ENCODE results near the gene CEP120.
"Not testable (repeated sequence)": the region's sequence is repeated elsewhere in the genome, so short reads cannot be mapped to it uniquely, and the experiment has no call there.

The CEP120 gene

DNA sequence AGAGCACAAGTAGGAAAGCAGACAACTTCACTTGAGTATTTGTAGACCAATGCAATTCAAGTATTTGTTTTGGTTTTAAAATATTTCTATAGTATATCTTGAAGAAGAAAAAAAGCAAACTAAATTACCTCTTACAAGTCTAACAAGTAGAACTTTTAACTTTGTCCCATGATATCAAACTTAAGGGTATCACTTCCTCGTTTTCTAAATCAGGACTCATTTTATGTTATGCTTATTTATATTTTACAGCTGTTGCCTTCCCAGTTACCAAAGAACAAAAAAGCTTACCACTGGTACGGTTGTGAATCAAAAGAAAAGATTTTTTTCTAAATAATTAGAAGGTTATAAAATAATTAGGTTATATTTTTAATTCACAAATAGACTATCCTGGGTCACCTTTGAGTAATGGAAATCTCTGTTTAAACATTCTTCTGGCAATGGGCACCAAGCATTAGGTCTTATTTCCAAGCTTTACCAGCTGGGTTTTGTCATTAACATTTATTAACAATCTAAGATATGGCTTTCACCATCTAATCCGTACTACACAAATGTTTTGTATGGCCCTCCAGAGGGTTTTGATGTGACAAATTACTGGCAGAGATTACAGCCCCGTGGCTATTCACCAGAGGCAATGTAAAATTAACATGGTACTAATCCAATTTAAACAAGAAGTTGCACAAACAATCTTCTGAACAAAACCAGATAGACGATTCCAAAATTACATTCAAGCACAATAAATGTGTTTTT is 63.6 kb downstream of the CEP120 start:
- Histone ChIP-seq H3K4me1 (ENCODE audit: insufficient read depth, low read length) (no peaks in the 10 kb centered on the region), H3K27me3 (ENCODE audit: insufficient read depth, low read length) (no peaks in the 10 kb centered on the region), H3K4me3 (ENCODE audit: low read length) (no peak overlapping the region), H2AFZ (ENCODE audit: low read depth, low read length) (no peak overlapping the region), H3K9me3 (ENCODE audit: low read length) (peaks cover 2% of the 10 kb centered on the region), H3K36me3 (ENCODE audit: insufficient read depth, low read length) (peaks cover 24% of the 10 kb centered on the region)

DNA sequence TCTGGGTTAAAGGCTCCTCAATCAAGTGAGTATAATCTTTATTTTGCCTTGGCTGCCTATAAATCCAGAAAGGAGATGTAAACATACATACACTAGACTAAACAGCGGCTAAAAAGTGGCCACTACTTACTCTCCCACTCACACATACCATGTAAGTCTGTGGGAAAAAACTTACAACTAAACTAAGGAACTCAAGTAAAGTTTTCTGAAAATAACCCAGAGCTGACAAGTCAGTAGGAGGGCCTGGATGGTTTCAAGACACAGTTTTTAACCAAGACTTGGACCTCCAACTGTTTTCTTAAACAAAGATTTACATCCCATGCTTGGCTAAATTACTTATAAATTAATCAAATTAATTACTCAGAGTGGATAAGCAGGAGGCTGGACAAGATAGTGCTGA is 64.5 kb downstream of the CEP120 start:
- Histone ChIP-seq H2AFZ (ENCODE audit: low read depth, low read length) (no peak overlapping the region), H3K4me1 (ENCODE audit: insufficient read depth, low read length) (no peaks in the 10 kb centered on the region), H3K4me3 (ENCODE audit: low read length) (no peak overlapping the region), H3K27me3 (ENCODE audit: insufficient read depth, low read length) (no peaks in the 10 kb centered on the region), H3K36me3 (ENCODE audit: insufficient read depth, low read length) (peaks cover 20% of the 10 kb centered on the region), H3K9me3 (ENCODE audit: low read length) (peaks cover 2% of the 10 kb centered on the region)

DNA sequence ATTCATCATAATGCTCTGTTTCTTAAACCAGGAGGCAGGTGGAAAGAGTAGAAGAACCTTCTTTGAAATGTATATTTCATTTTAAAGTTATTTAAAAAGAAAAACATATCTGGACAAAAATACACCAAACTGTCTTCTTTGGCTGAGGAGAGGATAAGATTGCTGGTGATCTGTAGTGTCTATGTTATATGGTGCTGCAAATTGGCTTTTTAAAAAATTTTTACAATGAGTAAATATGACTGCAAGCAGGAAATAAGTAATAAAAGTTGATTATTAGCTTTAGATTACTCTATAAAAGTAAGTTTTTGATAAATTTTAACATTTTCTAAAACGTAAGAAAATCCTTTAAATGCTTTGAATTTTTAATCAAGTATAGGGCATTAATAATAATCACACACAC is 64.9 kb downstream of the CEP120 start:
- H3K4me3 ChIP-seq (ENCODE audit: low read length): no peak overlapping the region
- H3K27me3 ChIP-seq (ENCODE audit: insufficient read depth, low read length): no peaks in the 10 kb centered on the region
- H3K36me3 ChIP-seq (ENCODE audit: insufficient read depth, low read length): peaks cover 20% of the 10 kb centered on the region
- H2AFZ ChIP-seq (ENCODE audit: low read depth, low read length): no peak overlapping the region
- no peaks in the 10 kb centered on the region for H3K4me1 ChIP-seq (ENCODE audit: insufficient read depth, low read length)
- peaks cover 2% of the 10 kb centered on the region for H3K9me3 ChIP-seq (ENCODE audit: low read length)

DNA sequence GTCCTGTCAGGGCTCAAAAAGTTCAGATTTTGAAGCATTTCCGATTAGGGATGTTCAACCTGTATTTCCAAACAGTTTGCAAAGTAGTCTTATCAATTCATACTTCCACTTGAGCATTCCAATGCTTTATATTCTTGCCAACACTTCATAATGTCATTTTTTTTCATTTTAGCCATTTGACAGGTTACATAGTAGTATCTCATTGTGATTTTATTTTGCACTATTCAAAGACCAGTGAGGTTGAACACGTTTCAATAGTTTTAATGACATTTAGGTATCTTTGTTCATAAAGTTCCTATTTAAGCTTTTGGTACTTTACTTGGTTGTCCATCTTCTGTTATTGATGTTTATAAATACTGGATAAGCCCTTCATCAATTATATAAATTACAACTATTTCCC is 71.4 kb downstream of the CEP120 start:
- Histone ChIP-seq H3K9me3 (ENCODE audit: low read length) (no peaks in the 10 kb centered on the region), H3K36me3 (ENCODE audit: insufficient read depth, low read length) (peaks cover 18% of the 10 kb centered on the region), H3K4me1 (ENCODE audit: insufficient read depth, low read length) (no peaks in the 10 kb centered on the region), H2AFZ (ENCODE audit: low read depth, low read length) (no peak overlapping the region), H3K4me3 (ENCODE audit: low read length) (no peak overlapping the region), H3K27me3 (ENCODE audit: insufficient read depth, low read length) (no peaks in the 10 kb centered on the region)

DNA sequence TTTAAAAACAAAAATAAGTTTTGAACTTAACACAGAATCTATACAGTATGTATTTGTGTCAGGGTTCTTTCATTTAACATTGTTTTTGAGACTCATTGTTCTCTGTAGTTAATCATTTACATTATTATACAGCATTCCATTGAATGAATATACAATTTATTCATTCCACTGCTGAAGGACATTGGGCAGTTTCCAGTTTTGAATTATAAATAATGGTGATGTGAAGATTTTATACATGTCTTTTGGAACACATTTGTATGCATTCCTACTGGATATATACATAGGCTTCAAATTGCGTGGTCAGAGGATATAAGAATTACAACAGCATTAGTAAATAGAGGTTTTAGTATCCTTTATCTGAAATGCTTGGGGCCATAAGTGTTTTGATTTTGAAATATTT is 72.0 kb downstream of the CEP120 start:
- H3K36me3 ChIP-seq (ENCODE audit: insufficient read depth, low read length): peaks cover 24% of the 10 kb centered on the region
- H2AFZ ChIP-seq (ENCODE audit: low read depth, low read length): no peak overlapping the region
- H3K4me3 ChIP-seq (ENCODE audit: low read length): no peak overlapping the region
- H3K4me1 ChIP-seq (ENCODE audit: insufficient read depth, low read length): no peaks in the 10 kb centered on the region
- H3K9me3 ChIP-seq (ENCODE audit: low read length): no peaks in the 10 kb centered on the region
- H3K27me3 ChIP-seq (ENCODE audit: insufficient read depth, low read length): no peaks in the 10 kb centered on the region

DNA sequence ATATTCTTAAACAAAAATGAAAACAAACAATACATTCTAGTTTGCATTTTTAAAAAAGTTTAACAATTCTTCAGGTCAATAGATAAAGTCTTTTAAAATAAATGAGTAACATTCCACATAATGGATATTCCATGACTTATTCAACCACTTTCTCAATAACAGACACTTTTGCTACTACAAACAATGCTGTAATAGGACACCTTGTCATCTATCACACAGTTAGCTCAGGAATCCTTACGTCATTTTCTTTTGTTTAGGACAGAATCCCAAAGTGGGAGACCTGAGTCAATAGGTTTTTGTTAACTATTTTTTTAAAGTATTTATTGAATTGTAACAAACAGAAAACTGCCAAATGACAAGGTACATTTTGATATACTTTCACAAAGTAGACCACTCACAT is 72.5 kb downstream of the CEP120 start:
- Histone ChIP-seq H3K4me1 (ENCODE audit: insufficient read depth, low read length) (no peaks in the 10 kb centered on the region), H3K36me3 (ENCODE audit: insufficient read depth, low read length) (peaks cover 24% of the 10 kb centered on the region), H3K9me3 (ENCODE audit: low read length) (no peaks in the 10 kb centered on the region), H2AFZ (ENCODE audit: low read depth, low read length) (no peak overlapping the region), H3K4me3 (ENCODE audit: low read length) (no peak overlapping the region), H3K27me3 (ENCODE audit: insufficient read depth, low read length) (no peaks in the 10 kb centered on the region)

DNA sequence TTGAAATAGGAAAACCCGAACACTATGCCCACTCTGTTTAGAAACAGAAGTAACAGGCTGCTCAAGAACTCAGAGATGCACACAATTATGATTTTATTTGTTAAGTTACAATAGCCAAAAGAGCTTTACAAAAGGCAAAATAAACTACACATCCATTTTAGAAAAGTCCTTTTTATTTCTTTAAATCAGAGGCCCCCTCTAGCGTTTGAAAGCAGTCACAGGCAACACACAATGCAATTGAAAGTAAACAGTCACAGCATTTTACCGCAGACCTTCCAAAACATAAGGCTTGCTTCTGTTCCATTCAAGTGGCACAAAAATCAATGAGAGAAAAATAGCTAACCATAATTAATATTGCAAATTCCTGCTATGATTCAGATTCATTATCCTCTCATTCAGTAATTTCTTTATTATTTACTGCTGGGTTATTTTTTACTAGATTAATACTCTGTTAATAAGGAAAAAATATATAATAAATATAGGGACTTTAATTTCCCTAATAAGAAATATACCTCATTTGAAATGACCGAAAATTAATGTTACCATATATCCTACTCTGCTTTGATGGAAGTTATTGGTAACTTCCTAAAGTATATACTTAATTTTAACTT is 78.3 kb downstream of the CEP120 start:
- H3K4me1 ChIP-seq (ENCODE audit: insufficient read depth, low read length): no peaks in the 10 kb centered on the region
- peaks cover 21% of the 10 kb centered on the region for H3K36me3 ChIP-seq (ENCODE audit: insufficient read depth, low read length)
- no peak overlapping the region for H2AFZ ChIP-seq (ENCODE audit: low read depth, low read length)
- H3K4me3 ChIP-seq (ENCODE audit: low read length): no peak overlapping the region
- H3K9me3 ChIP-seq (ENCODE audit: low read length): no peaks in the 10 kb centered on the region
- no peaks in the 10 kb centered on the region for H3K27me3 ChIP-seq (ENCODE audit: insufficient read depth, low read length)

DNA sequence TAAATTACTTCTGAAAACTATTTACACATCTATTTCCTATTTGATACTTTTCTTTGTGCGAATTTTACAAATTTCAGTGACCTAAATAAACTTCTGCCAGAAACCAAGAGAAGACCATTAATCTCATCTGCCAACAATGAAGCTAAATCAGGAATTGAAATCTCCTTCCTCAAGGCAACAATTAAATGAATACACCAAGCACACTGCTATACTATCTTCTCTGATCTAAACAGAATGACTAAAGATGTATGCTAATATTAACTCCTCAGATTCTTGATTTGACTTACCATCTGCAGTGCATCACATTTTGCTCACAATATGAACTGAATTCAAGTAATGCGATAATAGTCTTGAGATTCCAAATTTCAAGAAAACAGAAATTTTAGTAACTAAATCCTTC is 82.3 kb downstream of the CEP120 start:
- Histone ChIP-seq H3K27me3 (ENCODE audit: insufficient read depth, low read length) (no peaks in the 10 kb centered on the region), H2AFZ (ENCODE audit: low read depth, low read length) (no peak overlapping the region), H3K9me3 (ENCODE audit: low read length) (no peaks in the 10 kb centered on the region), H3K36me3 (ENCODE audit: insufficient read depth, low read length) (no peaks in the 10 kb centered on the region), H3K4me3 (ENCODE audit: low read length) (no peak overlapping the region), H3K4me1 (ENCODE audit: insufficient read depth, low read length) (no peaks in the 10 kb centered on the region)

DNA sequence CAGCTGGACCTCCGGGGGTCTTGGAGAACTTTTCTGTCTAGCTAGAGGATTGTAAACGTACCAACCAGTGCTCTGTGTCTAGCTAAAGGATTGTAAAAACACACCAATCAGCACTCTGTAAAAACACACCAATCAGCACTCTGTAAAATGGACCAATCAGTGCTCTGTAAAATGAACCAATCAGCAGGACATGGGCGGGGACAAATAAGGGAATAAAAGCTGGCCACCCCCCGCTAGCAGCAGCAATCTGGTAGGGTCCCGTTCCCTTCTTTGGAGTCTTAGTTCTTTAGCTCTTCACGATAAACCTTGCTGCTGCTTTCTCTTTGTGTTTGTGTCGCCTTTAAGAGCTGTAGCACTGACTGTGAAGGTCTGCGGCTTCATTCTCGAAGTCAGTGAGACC is 114.8 kb downstream of the CEP120 start:
- H3K4me1 ChIP-seq (ENCODE audit: insufficient read depth, low read length); H2AFZ ChIP-seq (ENCODE audit: low read depth, low read length); H3K9me3 ChIP-seq (ENCODE audit: low read length); H3K27me3 ChIP-seq (ENCODE audit: insufficient read depth, low read length); H3K36me3 ChIP-seq (ENCODE audit: insufficient read depth, low read length); H3K4me3 ChIP-seq (ENCODE audit: low read length): not testable (repeated sequence)

DNA sequence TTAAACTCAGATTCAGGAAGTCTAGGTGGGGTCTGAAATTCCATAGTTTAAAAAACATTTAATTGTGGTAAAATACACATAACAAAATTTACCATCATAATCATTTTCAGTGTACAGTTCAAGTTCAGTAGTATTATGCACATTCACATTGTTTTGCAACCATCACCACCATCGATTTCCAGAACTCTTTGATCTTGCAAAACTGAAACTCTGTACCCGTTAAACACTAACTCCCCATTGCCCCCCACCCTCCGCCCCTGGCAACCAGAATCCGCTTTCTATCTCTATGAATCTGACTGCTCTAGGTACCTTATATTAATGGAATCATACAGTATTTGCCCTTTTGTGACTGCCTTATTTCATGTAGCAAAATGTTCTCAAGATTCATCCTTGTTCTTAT is 117.5 kb downstream of the CEP120 start:
- no peak overlapping the region for H3K4me3 ChIP-seq (ENCODE audit: low read length)

DNA sequence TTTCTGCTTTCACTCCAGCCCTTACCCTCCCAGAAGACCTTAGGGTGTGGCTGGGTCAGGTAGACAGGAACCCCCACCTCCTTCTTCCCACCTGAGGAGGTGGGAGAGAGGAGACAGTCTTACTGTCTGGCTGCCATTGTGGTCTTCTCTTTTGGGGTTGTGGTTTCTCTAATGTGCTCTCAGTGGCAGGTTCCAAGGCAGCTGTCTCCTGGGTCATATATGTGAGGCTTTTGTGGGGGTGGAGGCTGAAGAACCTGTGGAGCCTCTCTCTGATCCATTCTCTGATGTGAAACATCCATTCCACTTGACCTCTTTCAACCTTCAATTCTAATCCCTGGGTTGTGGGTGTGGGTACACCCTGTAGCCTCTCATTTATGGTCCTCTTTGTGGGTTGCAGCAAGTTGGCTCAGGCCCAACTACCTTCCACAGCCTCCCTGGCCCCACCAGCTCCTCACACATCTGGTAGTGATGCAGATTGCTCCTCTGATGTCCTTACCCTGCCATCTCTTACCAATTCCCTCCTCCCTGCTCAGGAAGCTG is 118.4 kb downstream of the CEP120 start:
- no peaks in the 10 kb centered on the region for H3K9me3 ChIP-seq (ENCODE audit: low read length)
- H3K36me3 ChIP-seq (ENCODE audit: insufficient read depth, low read length): no peaks in the 10 kb centered on the region
- no peaks in the 10 kb centered on the region for H3K27me3 ChIP-seq (ENCODE audit: insufficient read depth, low read length)
- no peaks in the 10 kb centered on the region for H3K4me1 ChIP-seq (ENCODE audit: insufficient read depth, low read length)
- no peak overlapping the region for H2AFZ ChIP-seq (ENCODE audit: low read depth, low read length)
- no peak overlapping the region for H3K4me3 ChIP-seq (ENCODE audit: low read length)

More for the DNA sequence above, 117.5 kb downstream of the CEP120 start:
- no peak overlapping the region for H2AFZ ChIP-seq (ENCODE audit: low read depth, low read length)
- no peaks in the 10 kb centered on the region for H3K9me3 ChIP-seq (ENCODE audit: low read length)
- H3K36me3 ChIP-seq (ENCODE audit: insufficient read depth, low read length): no peaks in the 10 kb centered on the region
- H3K4me1 ChIP-seq (ENCODE audit: insufficient read depth, low read length): no peaks in the 10 kb centered on the region
- H3K27me3 ChIP-seq (ENCODE audit: insufficient read depth, low read length): no peaks in the 10 kb centered on the region

DNA sequence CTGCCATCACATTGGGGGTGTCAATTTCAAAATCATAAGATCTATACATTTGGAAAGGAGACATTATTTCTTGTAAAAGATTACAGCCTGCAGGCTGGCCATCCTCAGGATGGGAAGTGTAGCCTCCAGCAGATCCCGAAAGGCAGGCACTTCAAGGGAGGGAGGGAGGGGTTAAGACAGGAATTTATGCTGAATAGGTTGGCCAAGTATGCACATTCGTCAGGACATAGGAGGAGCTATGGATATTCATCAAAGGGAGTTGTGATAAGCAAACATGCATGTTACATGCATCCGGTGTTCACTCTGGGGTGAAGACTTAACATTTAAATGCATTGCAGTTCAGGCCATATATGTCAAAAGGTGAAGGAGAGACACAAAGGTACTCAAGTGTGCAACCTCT is 119.4 kb downstream of the CEP120 start:
- Histone ChIP-seq H3K9me3 (ENCODE audit: low read length) (no peaks in the 10 kb centered on the region), H3K27me3 (ENCODE audit: insufficient read depth, low read length) (no peaks in the 10 kb centered on the region), H3K4me3 (ENCODE audit: low read length) (no peak overlapping the region), H3K36me3 (ENCODE audit: insufficient read depth, low read length) (no peaks in the 10 kb centered on the region), H2AFZ (ENCODE audit: low read depth, low read length) (no peak overlapping the region), H3K4me1 (ENCODE audit: insufficient read depth, low read length) (no peaks in the 10 kb centered on the region)

DNA sequence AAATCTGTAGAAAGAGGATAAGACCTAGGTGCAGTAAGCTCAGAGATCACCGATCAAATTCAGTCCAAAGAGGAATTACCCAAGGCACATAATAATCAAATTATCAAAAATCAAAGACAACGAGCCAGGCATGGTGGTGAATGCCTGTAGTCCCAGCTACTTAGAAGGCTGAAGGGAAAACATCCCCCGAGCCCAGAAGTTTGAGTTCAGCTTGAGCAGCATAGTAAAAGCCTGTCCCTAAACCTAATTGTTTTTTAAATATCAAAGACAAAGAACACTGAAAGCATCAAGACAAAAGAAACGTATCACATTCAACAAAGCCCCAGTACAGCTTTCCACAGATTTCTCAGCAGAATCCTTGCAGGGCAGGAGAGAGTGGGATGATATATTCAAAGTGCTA is 122.9 kb downstream of the CEP120 start:
- no peak overlapping the region for H3K4me3 ChIP-seq (ENCODE audit: low read length)
- H3K36me3 ChIP-seq (ENCODE audit: insufficient read depth, low read length): no peaks in the 10 kb centered on the region
- H3K27me3 ChIP-seq (ENCODE audit: insufficient read depth, low read length): no peaks in the 10 kb centered on the region
- no peak overlapping the region for H2AFZ ChIP-seq (ENCODE audit: low read depth, low read length)
- no peaks in the 10 kb centered on the region for H3K9me3 ChIP-seq (ENCODE audit: low read length)
- no peaks in the 10 kb centered on the region for H3K4me1 ChIP-seq (ENCODE audit: insufficient read depth, low read length)

Measured in neuron (in vitro differentiated cells).